SU-DHL-6 (cell line): ENCODE data around the gene EHMT2.

ENCODE experiments used
- H2AFZ ChIP-seq: fragments of 200-600 bp; sonication (generic); 2 replicates; pipeline ENCODE4 v1.6.1; 2014; ENCODE audit warnings: low read depth, mild to moderate bottlenecking, moderate library complexity, mixed read lengths, antibody characterized with exemption, low read length; ENCODE audit not compliant: severe bottlenecking
- H3F3A ChIP-seq: fragments of 200-600 bp; shearing (Covaris generic); 2 replicates; pipeline ENCODE4 v1.6.0; 2016; ENCODE audit warnings: antibody characterized with exemption, mild to moderate bottlenecking; ENCODE audit not compliant: insufficient read depth
- H3K27ac ChIP-seq: fragments of 200-600 bp; sonication (generic); 2 replicates; pipeline ENCODE4 v1.5.1; 2016; ENCODE audit warnings: low read depth, mild to moderate bottlenecking, low read length, moderate library complexity, mixed read lengths
- H3K27me3 ChIP-seq: fragments of 200-600 bp; sonication (generic), shearing (Covaris generic); 2 replicates; pipeline ENCODE4 v1.6.0; 2014; ENCODE audit warnings: mild to moderate bottlenecking, low read length
- H3K36me3 ChIP-seq: fragments of 200-600 bp; sonication (generic); 2 replicates; pipeline ENCODE4 v1.6.1; 2014; ENCODE audit warnings: mild to moderate bottlenecking, low read length, mixed read lengths
- H3K4me2 ChIP-seq: fragments of 300-600, 200-600 bp; shearing (Covaris generic), sonication (generic); 2 replicates; pipeline ENCODE4 v1.6.0; 2014; ENCODE audit warnings: low read length, low read depth, mild to moderate bottlenecking; ENCODE audit not compliant: poor library complexity, severe bottlenecking
- H3K4me3 ChIP-seq: fragments of 200-600 bp; sonication (generic); 2 replicates; pipeline ENCODE4 v1.5.1; 2014; ENCODE audit warnings: antibody characterized with exemption, low read length, mild to moderate bottlenecking, mixed read lengths; ENCODE audit not compliant: insufficient read depth, poor library complexity, severe bottlenecking
- H3K79me2 ChIP-seq: fragments of 200-600 bp; sonication (generic); 2 replicates; pipeline ENCODE4 v1.6.1; 2014; ENCODE audit warnings: mild to moderate bottlenecking, low read length, moderate library complexity; ENCODE audit not compliant: insufficient read depth
- H3K9ac ChIP-seq: fragments of 200-600 bp; sonication (generic); 2 replicates; pipeline ENCODE4 v1.7.0; 2014; ENCODE audit warnings: mild to moderate bottlenecking, low read length
- H3K9me2 ChIP-seq: fragments of 200-600 bp; sonication (generic); replicated peaks from 2 replicates; pipeline ENCODE4 v1.6.1; 2014; ENCODE audit warnings: low read length; ENCODE audit not compliant: insufficient read depth
- H3K9me3 ChIP-seq: fragments of 200-600 bp; sonication (generic); 2 replicates; pipeline ENCODE4 v1.6.1; 2014; ENCODE audit warnings: low read length, mixed read lengths; ENCODE audit not compliant: insufficient read depth
- H4K20me1 ChIP-seq: fragments of 200-600 bp; sonication (generic); 2 replicates; pipeline ENCODE4 v1.6.1; 2014; ENCODE audit warnings: low read depth, mild to moderate bottlenecking, antibody characterized with exemption, low read length, moderate library complexity, mixed read lengths
- CTCF ChIP-seq: fragments of 200-600 bp; sonication (generic); IDR thresholded peaks from one replicate; pipeline ENCODE4 v1.5.1; 2017; ENCODE audit warnings: antibody characterized with exemption, mild to moderate bottlenecking, low read length, moderate library complexity; ENCODE audit not compliant: insufficient read depth, poor library complexity, severe bottlenecking
- EZH2phosphoT487 ChIP-seq: fragments of 200-600 bp; sonication (generic), shearing (Covaris generic); conservative IDR thresholded peaks from 2 replicates; pipeline ENCODE4 v1.6.1; 2018; ENCODE audit warnings: mild to moderate bottlenecking, antibody characterized with exemption, low read length, moderate library complexity, mixed read lengths

The EHMT2 gene

GRCh38 chr6:31880616-31881015, 16.9 kb downstream of the EHMT2 start:
- Histone ChIP-seq H3F3A (no peaks in the 10 kb centered on the region), H3K4me2 (no peak overlapping the region), H3K27me3 (no peaks in the 10 kb centered on the region), H3K9me3 (no peaks in the 10 kb centered on the region), H3K9ac (no peak overlapping the region), H2AFZ (no peak overlapping the region), H3K36me3 (no peaks in the 10 kb centered on the region), H3K79me2 (no peaks in the 10 kb centered on the region), H3K27ac (no peak overlapping the region), H3K4me3 (no peak overlapping the region), H3K9me2 (no peaks in the 10 kb centered on the region), H4K20me1 (no peaks in the 10 kb centered on the region)
- TF ChIP-seq EZH2phosphoT487 (no peak), CTCF (no peak)

DNA sequence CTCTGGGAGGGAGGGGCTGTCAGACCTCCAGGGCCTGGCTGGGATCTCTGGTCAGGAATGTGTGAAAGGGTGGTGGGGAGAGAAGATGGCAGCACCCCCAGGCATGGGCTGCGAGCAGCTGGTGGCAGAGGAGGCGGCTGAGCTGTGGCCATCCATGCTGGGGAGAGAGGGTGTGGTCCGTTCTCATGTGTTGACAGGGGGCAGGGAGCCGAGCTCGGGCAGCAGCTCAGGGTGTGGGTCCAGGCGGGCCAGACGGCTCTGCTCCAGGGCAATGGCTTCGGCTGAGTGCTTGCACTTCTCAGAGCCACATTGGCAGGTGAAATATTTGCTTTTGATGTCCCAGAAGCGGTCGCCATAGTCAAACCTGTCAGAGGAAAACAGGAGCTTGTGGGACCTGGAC, 17.6 kb downstream of the EHMT2 start:
- TF ChIP-seq CTCF (no peak), EZH2phosphoT487 (no peak)
- H3K27ac ChIP-seq = no peak overlapping the region
- H3K27me3 ChIP-seq = no peaks in the 10 kb centered on the region
- no peaks in the 10 kb centered on the region for H3K9me2 ChIP-seq
- H3K79me2 ChIP-seq = no peaks in the 10 kb centered on the region
- no peaks in the 10 kb centered on the region for H4K20me1 ChIP-seq
- H3K4me2 ChIP-seq = no peak overlapping the region
- no peak overlapping the region for H2AFZ ChIP-seq
- H3K9me3 ChIP-seq = no peaks in the 10 kb centered on the region
- no peak overlapping the region for H3K4me3 ChIP-seq
- no peaks in the 10 kb centered on the region for H3F3A ChIP-seq
- H3K36me3 ChIP-seq = no peaks in the 10 kb centered on the region
- H3K9ac ChIP-seq = no peak overlapping the region

DNA sequence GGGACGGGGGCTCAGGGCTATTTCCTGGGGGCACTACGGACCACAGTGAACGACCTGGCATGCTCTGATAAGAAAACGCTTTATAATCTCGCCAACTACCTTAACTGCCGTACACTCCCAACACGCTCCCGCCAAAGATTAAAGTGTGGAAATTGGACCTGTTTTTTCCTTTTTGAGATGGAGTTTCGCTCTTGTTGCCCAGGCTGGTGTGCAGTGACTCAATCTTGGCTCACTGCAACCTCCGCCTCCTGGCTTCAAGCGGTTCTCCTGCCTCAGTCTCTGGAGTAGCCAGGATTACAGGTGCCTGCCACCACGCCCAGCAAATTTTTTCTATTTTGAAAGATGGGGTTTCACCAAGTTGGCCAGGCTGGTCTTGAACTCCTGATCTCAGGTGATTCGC, 18.4 kb downstream of the EHMT2 start:
- H3F3A ChIP-seq = no peaks in the 10 kb centered on the region
- H3K27ac ChIP-seq = no peak overlapping the region
- no peaks in the 10 kb centered on the region for H3K9me3 ChIP-seq
- H3K79me2 ChIP-seq = no peaks in the 10 kb centered on the region
- H3K4me3 ChIP-seq = no peak overlapping the region
- H3K4me2 ChIP-seq = no peak overlapping the region
- no peaks in the 10 kb centered on the region for H3K36me3 ChIP-seq
- no peak overlapping the region for H2AFZ ChIP-seq
- H3K9me2 ChIP-seq = no peaks in the 10 kb centered on the region
- no peaks in the 10 kb centered on the region for H3K27me3 ChIP-seq
- no peak overlapping the region for H3K9ac ChIP-seq
- no peaks in the 10 kb centered on the region for H4K20me1 ChIP-seq
- TF ChIP-seq CTCF (no peak), EZH2phosphoT487 (no peak)

DNA sequence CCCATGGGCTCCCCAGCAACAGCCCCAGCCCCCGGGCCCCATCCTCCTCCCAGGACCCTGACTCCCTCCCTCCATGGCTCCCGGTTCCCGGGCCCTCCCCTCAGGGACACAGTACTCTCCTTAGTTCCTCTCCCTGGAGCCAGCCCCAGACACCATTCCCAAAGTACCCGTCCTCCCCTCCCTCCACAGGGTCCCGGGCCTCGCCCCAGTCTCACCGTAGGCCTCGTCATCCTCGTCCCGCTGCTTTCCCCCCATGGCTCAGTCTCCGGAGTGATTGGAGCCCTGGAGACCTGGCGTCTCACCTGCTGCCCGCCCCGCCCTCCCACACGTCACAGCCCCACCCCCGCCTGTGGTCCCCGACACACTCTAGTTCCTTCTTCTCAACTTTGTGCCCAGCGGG, 18.8 kb downstream of the EHMT2 start, which contains the start of gene SLC44A4:
Gene SLC44A4 (minus strand): TSS at position 272 of the 400 bp plus-strand sequence. CDS start 17 bp downstream, at position 255.
- Histone ChIP-seq H3K9me3 (no peaks in the 10 kb centered on the region), H3K36me3 (no peaks in the 10 kb centered on the region), H3K9me2 (no peaks in the 10 kb centered on the region), H3K4me3 (no peak within 1 kb of the TSS), H2AFZ (no peak within 1 kb of the TSS), H3K27ac (no peak within 1 kb of the TSS), H3F3A (no peaks in the 10 kb centered on the region), H4K20me1 (no peaks in the 10 kb centered on the region), H3K4me2 (no peak within 1 kb of the TSS), H3K9ac (no peak within 1 kb of the TSS), H3K79me2 (no peaks in the 10 kb centered on the region), H3K27me3 (no peaks in the 10 kb centered on the region)
- TF ChIP-seq CTCF = no peak
- TF ChIP-seq EZH2phosphoT487 = no peak
